NCI-H2081 (cell line): ENCODE results near the gene PYGL.
"Not testable (repeated sequence)": the region's sequence is repeated elsewhere in the genome, so short reads cannot be mapped to it uniquely, and the experiment has no call there.

Experiments used
- DNase-seq, 2 experiments: peaks; one replicate each; lab custom pipeline; 2025; lab: John Stamatoyannopoulos, UW

PYGL gene

DNA sequence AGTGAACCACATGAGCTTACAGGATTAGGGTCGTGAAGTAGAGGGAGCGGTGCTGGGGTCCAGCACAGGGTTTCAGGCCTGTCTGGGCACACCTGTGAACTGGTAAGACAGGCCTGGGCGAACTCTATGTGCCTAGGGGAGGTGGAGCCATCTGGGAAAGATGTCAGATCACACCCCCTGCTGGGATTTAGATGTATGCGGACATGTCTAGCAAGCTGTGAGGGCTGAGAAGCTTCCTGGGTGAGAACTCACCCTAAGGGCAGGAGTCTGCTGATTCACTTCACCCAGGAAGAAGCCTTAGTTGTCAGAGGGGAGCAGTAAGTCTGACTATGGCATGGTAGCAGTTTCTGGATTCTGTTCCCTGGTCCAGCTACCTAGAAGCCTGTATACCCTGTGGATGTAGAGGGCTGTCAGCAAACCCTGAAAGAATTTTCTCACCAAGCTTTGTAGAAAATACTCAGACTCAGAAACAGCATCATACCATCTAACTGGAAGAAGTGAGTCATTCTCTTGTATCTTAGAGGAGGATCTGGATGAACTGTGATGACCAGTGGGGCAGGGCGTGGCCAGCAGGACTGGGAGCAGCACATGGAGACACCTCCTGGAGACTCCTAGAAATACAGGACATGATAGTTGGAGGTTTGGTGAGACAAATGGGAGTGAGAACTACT, 11.2 kb upstream of the PYGL start:
- DNase-seq, result peak; percentile 20 to 63

DNA sequence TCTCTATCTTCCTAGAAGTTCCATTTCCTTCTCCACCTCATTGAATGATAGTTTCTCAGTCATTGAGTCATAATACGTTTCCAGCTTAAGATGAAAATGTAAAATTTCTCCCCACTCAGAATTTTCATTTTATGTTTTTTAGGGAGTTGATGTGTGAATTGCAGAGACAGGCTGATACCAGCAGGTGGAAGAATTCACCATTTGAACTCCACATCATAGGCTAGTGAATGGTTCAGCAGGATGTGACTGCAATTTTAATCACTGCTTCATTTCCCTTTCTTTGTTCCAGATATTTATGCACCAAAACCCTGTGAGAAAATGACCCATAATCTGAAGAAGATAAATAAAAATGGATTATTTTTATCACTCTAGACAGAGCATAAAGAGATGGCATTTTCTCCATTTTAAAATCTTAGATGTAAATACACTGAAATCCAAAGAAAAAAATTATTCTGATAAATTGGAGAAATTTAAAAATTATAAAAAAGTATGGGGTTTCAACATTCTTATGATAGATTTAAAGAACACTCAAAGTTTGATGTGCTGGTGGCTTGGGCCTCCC, 10.6 kb upstream of the PYGL start:
- DNase-seq, result peak; percentile 68 to 78

DNA sequence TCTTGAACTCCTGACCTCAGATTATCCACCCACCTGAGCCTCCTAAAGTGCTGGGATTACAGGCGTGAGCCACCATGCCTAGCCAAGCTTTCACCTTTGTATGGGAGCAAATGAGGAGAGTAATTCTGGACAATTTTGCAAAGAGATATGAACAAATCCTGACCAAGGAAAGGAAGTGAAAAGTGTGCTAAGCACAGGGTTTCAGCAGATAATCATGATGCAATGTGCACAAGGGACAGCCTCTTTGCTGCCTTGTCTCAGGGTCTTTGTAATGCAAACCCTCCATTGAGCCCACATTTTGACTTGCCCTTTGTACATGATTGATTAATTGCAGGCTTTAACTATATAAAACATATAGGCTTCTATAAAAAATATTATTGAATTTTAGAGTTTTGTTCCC, 9.2 kb upstream of the PYGL start:
- DNase-seq, result no peak

DNA sequence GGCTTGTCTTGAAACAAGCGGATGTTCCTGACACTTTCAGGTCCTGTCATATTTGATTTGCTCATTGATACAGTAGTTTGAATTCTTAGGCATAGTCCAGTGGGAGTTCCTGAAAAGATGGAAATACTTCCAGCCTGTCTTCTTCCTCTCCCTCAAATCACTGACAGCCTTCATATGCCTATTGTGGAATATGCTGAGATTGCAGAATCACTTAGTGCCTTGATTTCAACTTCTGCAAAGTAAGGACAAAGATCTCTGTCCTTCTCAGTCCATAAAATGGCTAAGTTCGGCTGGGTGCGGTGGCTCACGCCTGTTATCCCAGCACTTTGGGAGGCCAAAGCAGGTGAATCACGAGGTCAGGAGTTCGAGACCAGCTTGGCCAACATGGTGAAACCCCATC, 6.7 kb upstream of the PYGL start:
- no peak for DNase-seq

DNA sequence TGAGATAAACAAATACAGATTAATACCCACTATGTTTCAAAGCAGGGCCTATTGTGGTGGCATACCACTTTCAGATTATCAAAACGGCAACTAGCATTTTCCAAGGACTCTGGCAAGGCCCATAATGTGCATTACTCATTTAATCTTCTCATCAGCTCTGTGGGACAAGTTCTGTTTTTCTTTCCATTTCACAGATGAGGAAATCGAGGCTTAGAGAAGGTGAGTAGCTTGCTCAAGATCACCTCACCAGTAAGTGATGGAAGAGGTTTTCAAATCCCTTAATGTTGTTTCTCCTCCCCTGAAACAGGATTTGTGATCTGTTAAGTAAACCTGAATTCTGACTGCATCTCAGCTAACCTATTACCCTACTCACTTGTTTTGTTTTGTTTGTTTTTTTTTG, 3.9 kb upstream of the PYGL start:
- no peak for DNase-seq

DNA sequence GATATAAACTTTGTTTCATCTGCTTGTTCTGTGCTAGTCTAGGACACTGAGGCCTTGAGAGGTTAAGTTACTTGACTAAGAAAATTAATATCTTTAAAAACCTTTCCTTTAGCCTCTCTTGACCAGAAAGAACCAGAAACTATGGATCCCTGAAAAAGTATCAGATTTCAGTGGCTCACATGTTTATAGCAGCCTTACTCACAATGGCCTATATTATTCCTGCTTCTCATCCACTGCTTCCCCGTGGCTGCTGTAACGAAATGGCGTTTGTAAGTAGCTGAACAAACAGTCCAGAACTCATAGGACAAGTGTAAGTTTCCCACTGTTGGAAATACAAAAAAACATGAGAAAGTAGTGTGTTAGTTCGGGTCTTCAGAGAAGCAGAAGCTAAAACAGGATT, 3.2 kb upstream of the PYGL start:
- no peak for DNase-seq

DNA sequence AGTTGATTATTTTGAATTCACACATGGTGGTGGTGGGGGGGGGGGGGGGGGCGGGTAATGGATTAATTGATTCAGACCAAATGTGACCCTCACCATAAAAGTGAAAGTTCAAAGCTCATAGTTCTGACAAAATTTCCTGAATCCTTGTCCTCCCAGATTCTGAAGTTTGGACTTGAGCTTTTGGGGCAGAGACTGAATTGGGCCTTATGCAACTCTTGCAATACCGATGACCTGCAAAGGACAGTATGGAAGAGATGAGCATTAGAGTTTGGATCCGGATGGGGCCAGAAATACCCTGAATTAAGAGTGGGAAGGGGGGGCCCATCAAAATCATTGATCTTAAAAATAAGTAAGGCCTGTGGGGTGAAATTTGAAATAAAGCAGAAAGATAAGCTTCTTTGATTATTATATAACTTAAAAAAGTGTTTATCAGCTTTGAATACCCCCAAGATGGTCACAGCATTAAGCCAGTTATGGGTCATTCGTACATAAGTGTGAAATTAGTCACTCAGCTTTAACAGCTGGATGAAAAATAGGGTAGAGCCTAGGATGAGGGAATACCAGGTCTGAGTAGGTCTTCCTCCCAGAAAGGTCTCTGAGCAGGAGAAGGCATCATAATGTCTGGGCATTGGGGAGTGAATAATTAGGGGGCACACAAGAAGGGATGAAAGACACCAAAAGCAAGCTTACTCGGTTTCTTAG, 2.1 kb upstream of the PYGL start:
- DNase-seq, result no peak

DNA sequence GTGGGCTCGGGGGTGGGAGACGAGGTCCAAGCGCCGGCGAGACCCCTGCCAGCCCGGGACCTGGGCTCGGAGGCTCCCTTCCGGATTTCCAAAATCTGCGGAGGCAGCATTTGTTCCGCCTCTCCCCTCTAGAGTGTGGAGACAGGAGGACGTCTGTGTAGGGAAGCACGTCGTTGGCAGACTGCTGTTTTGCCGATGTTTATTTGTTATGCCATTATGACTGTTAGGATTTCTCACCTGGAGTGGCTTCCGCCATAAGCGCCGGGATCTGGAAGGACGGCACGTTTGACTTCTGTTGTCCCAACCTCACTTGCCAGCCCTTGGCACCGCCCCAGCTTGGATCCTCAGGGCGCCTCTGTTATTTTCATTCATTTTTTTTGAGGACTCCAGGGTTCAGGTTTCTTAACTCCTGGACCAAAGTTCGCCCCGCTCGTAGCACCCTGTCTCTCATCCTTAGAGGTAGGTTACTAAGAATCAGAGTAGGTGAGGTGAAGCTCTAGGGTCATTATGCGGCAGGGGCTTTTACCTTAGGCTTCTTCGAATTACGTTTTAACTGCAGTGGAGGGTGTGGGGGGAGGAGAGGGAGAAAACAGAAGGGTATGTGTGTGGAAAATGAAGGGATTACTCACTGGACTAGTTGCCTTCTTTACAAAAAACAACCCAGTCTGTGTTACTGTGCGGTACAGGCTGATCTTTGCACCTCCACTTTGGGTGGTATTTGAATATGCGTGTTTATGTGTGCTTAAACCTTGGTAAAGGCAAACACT, 547 bp upstream of the PYGL start:
- DNase-seq, result peak; percentile 22 to 77

DNA sequence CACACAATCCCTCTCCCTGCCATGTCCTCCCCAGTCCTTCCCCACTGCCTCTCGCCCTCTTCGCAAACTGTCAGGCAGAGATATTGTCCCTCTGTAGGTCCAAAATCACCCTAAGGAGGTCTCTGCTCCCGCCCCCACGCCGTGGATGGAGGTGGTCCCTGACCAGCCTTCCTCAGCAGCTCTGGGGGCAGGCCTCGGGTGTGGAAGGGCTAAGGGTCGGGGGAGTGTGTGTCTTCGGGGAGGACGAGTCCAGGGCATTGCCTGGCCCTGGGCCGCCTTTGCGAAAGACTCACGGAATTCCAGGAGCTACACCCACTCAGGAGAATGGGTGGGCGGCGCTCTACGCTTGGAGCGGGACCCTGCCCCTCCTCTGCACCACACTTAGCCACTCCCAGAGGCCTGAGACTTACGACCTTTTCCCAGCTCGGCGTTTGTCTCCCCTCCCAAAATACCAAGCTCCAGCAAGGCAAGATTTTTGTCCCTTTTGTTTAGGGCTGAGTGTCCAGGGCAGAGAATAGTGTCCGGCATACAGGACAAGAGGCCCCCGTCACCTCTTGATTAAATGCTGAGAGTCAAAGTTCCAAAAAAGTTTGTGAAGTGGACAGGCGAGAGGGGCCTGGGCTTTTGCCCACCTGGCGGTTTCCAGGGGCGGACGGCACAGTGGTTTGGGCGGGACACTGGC, 881 bp downstream of the PYGL start:
- no peak for DNase-seq

DNA sequence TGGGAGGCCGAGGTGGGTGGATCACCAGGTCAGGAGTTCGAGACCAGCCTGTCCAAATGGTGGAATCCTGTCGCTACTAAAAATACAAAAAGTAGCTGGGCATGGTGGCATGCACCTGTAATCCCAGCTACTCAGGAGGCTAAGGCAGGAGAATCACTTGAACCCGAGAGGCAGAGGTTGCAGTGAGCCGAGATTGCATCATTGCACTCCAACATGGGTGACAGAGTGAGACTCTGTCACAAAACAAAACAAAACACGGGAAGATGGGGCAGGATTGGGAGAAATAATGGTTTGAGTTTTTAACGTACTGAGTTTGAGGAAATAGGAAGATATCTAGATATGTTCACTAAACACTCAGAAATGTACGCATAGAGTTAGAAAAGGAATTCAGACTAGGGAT, 2.6 kb downstream of the PYGL start:
- not testable (repeated sequence) for DNase-seq

DNA sequence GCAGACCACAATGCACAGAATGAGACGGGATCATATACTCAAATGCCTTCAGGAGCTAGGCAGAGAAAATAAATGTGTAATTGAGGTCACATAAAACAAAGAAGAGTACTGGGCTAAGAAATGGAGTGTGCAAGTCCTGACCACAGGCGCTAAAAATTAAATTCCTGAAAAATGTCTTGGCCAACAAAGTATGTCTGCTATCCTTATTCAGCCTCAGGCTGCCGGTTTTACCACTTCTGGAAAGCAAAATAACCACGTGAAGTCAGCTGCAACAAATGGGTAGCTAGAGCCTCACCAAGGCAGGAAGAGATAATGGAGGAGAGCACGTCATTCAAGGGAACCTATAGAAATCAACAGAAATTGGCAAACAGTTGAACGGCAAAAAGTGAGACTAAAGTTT, 3.1 kb downstream of the PYGL start:
- DNase-seq, result no peak

DNA sequence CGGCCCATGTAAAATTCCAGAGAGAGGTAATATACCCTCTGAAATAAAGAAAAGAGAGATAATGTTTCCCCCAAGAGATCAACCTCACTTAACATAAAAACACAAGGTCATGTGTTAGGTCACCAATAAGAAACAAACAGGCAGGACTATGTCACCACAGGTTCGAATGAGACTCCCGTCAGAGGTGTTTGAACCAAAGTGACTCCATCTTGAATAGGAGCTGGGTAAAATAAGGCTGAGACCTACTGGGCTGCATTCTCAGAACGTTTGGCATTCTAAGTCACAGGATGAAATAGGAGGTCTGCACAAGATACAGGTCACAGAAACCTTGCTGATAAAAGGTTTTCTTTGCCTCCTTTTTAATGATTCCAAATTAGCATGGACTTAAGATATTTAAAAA, 6.5 kb downstream of the PYGL start:
- DNase-seq, result no peak

DNA sequence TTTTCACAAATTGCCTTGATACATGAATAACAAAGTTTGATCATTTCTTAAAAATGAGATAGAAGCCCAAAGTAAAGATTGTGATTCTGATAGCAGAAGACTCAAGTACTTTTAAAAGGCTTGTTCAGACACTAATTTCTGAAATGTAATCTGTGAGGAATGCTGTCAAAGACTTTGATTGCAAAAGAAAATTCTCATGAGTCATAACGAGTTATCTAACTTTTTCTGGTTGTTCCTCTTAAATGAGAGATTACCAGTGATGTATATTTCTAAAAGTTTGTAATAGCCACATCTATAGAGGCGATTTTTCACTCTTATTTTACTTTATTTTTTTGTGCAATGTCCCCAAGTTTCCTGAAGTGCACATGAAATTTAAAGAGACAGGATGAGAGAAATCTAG, 7.0 kb downstream of the PYGL start:
- no peak for DNase-seq

DNA sequence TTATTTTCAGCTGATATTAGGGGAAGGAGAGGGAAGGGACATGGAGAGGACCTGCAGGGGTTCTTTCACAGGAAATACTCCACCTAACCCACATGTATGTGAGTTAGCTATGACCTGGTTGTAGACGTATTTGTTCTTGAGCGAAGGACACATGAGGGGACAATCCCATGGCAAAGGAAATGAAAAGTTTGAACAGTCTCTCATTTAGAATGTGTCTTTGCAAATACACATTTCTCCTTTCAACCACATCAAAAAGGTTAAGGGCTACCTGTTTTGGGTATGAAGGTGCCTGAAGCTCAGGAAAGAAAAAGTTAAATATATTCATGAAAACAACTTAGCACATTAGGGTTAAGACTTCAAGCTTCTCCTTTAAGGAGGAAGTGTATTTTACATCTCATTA, 7.4 kb downstream of the PYGL start:
- DNase-seq, result no peak

DNA sequence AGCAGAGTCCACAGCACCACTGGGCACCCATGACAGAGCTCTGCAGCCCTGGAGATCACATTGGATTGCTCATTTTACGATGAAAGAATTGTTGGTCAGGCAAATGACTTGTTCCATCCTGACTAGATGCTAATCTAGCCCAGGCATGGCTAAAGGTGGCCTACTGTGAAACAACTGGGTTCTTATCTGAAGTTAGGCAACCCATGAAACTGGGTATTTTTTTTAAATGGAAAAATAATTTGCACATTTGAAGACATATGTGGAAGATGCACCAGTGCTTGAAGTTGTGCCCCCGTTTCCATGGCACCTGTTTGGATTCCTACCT, 8.3 kb downstream of the PYGL start:
- DNase-seq, result no peak

DNA sequence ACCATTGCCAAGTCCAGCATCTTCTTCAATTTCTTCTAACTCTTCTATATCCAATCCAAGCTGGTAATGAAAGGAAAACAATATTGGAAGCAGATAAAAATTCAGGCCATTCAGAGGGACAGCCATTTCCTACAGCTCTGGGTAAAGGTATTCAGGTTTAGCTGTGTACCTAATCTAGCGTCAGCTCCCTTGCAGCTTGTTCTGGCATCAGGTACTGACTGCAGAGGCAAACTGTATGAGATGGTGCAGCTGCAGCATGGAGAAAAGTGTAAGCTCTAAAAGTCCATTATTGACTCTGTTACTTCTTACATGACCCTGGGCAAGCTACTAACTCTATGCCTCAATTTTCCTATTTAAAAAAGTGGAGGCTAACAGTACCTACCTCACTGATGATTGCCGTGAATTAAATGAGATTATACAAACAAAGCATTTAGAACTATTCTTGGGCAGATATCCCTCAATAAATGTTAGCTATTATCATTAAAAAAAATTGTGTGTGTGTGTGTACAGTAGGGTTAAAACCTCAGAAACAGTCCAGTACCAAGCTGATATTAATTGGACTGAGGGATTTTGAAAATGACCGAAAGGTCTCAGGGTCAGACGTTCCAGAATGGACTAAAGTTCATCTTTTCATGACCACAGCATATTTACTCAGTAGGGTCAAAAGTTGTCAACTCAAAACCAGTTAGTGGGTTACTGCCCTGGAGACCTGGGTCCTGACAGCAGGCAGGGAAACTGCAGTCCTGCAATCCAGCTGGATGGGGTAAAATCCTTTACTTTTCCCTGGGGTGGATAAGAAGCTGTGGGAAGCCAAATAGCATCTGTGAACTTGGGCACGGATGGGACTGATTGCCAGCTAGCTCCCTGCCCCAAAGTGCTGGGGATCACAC, 8.9 kb downstream of the PYGL start:
- no peak for DNase-seq

DNA sequence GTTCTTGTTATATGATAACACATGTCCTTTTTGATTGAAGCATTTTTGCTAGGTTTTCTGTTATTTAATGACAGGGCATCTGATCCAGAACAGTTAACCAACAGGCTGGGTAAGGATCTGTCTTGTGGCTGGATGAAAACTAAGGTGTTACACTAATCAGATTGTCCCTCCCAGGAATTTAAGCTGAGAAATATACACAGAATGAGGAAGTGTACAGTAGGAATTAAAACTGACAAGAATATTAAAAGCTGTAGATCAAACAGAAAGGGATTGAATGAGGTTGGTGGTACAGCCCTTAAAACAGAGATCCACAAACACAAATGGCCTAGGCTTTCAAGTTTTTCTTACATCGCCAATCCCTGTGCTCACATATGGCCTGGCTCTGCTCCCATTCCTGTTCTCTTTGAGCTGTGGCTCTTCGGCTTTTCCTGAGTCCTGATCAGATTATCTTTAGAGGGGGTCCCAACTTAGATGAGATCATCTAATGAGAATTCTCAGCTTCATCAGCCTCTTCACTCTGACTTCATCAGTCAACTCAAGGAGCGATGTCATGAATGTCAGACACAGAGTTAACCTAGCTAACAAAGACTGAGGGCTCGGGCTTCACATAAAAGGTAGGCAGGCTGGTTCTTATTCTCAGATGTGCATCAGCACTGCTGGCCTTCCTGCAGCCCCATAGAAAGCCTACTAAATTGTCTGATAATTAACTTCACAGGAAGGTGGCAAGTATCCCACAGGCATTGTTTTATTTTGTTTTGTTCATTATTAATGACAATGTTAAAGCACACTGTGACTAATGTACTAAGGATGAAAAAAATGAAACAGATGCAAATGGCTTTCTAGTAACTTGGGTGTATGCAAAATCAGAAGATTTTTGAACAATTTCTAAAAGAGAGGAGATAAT, 11.4 kb downstream of the PYGL start:
- DNase-seq, result no peak

DNA sequence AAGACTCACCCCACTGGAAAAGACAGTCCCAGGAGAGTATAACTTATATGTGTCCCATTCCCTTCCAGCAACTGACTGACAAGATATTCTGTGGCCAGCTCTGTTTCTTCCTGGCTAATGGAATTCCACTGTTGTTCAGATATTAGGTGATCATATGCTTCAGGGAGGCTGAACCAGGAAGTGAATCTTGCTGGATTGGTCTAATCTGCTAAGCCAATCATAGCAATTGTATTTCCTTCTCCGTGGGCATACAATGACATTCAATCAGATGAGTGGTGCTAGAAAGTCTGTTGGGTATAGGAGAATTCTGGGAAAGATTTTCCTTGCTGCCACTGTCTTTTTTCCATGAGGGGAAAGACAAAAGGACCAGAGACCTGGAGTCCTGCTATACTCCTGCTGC, 12.1 kb downstream of the PYGL start:
- DNase-seq, result no peak

DNA sequence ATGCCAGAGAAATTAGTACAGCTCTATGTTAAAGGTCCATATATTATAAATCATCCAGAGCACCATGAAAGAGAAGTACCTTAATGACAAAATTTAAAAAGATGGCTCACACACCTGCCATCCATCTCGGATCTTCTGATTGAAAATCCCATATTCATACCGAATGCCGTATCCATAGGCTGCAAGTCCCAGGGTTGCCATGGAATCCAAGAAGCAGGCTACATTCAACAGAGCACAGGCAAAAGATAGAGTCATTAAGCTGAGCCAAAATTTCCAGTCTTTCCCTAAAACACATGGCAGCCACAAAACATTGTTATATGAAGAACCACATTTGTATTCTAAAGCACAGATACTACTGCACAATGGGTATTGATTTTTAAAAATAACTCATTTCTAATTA, 12.7 kb downstream of the PYGL start:
- no peak for DNase-seq

DNA sequence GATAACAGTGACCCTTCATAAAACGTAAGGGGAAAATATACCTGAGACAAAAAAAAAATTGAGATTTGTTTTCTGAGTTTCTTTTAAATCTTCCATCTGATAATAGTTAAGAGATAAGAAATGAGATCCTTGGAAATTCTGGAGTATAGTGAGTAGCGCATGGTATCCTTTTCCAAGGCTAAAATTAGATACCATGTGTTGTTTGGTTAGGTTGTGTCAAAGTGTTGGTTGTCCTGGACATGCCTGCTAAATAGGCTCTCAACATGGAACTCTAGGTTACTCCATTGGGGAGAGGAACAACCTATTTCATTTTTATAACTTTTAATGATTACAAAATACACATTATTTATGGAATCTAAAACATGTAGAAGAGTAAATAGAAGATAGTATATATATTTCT, 14.8 kb downstream of the PYGL start:
- DNase-seq, result no peak
